Activated CD8-positive, alpha-beta memory T cell treated with anti-CD3 and anti-CD28 coated beads for 36 hours (primary cell): Measurements from ENCODE around the gene C1orf210. TPM values are rescaled to one million over a fixed set of nuclear protein-coding genes. Genes with fewer than 3 reads are reported as not detected.

Experiments used
- CTCF ChIA-PET: fragments of 350-600 bp; sonication (Branson Sonifier 250); formaldehyde crosslinking; loops from one replicate; lab custom pipeline; 2021; ENCODE audit warnings: antibody characterized with exemption; lab: Charles Lee
- POLR2A ChIA-PET: fragments of 350-600 bp; sonication (Branson Sonifier 250); formaldehyde crosslinking; loops from one replicate; lab custom pipeline; 2021; ENCODE audit warnings: antibody characterized with exemption; lab: Charles Lee
- total RNA-seq, 2 experiments: library from RNA; stranded (reverse); gene quantifications; one replicate each; pipeline ENCODE4 v1.2.3, GENCODE V29; 2021

The C1orf210 gene
- total RNA-seq, 2 experiments from 2014 or later = not detected

DNA sequence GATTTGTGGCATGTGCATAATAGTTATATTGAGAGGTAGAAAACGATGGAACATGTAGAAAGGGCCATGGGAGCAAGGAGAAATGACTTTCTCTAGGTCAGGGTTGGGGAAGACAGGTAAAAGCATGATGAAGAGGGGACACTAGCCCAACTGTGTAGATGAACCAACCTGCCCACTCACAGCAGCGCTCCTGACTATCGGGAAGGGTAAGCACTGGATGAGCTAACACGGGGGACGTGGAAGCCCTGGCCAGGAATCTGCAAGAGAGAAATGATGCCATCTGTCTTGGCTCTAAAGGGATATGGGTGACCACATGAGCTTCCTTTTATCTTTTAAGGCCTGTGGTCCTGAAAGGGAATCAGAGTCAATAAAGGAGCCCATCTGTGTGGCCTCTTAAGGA, 51.8 kb downstream of the C1orf210 start:
- POLR2A ChIA-PET = no interaction called here
- CTCF ChIA-PET = no interaction called here

DNA sequence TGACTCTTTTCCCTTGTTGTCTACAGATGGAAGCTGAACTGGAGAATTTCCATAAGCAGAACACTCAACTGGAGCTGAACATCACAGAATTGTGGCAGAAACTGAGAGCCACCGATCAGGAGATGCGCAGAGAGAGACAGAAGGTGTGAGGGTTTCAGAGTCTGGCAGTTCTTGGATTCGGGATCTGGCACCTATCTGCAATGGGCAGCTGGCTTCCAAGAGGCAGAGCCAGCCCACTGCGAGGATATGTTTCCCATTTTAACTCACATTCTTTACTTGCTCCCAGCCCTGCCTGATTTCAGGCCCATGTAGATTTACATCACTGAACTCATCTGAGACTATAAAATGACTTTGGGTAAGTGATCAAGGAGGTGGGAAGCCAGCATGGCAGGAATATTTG, 52.9 kb downstream of the C1orf210 start:
- ChIA-PET POLR2A (no interaction called here), CTCF (interaction anchor here (0.6 kb wide), 1 partner anchor 157 kb away, joined by 3 read pairs; no protein-coding TSS in a partner anchor)

DNA sequence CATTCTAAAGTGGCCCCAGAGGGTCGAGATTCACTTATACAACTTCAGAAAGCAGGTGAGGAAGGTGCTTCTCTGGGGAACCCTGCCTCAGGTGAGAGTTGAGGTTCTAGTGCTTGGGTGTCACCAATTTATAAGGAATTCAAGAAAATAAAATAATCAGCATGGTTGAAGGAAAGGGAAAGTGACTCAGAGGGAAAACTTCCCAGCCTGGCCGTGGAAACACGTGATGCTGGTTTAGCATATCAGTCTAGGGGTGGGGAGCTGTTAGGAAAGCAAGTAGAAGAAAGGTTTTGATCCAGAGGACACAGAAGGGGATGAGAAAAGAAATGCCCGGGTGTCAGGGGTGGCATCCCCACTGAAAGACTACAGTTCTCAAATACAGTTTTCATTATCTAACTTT, 53.3 kb downstream of the C1orf210 start:
- ChIA-PET POLR2A (no interaction called here), CTCF (interaction anchor here (0.6 to 0.7 kb wide), 2 partner anchors 157 to 186 kb away, joined by 3 read pairs; no protein-coding TSS in a partner anchor)

Other genes with a start within 250 kb of the C1orf210 start
- gene EBNA1BP2, start 113.3 kb downstream of the C1orf210 start, total RNA-seq = 100 to 1,000 TPM; 165 TPM
- under 1 TPM; 0.25 to 0.42 TPM for gene CFAP57, start 113.3 kb downstream of the C1orf210 start, total RNA-seq
- not detected for gene TMEM125, start 15.6 kb downstream of the C1orf210 start, total RNA-seq
- under 1 TPM; 0.44 to 0.59 TPM for gene TIE1, start 15.4 kb upstream of the C1orf210 start, total RNA-seq
- gene MPL, start 52.2 kb upstream of the C1orf210 start, total RNA-seq = not detected
- 100 to 1,000 TPM; 141 to 148 TPM for gene CDC20, start 73.4 kb upstream of the C1orf210 start, total RNA-seq
- 10 to 100 TPM; 81.2 to 84.7 TPM for gene ELOVL1, start 82.4 kb upstream of the C1orf210 start, total RNA-seq
- gene MED8, start 104.2 kb upstream of the C1orf210 start, total RNA-seq = 10 to 100 TPM; 39.6 to 39.7 TPM
- gene SZT2, start 104.3 kb upstream of the C1orf210 start, total RNA-seq = 10 to 100 TPM; 34.4 to 36.7 TPM
- 1 to 10 TPM; 4.8 to 5.0 TPM for gene HYI, start 168.3 kb upstream of the C1orf210 start, total RNA-seq
- gene PTPRF, start 245.3 kb upstream of the C1orf210 start, total RNA-seq = under 1 TPM; 0.67 to 0.86 TPM